Caco-2 (cell line): ENCODE results near the gene CASP7. TPM values are rescaled to one million over a fixed set of nuclear protein-coding genes. Genes with fewer than 3 reads are reported as not detected.

Source experiments
- BruUV-seq: library from RNA; stranded (reverse); fragments of 400-500 nt; replicated peaks from 2 replicates; lab custom pipeline; 2021; lab: Mats Ljungman, UMichigan
- CTCF ChIA-PET: fragments of 300-600 bp; sonication (Branson Sonifier 250); formaldehyde crosslinking; loops from one replicate; lab custom pipeline; 2022; ENCODE audit warnings: antibody characterized with exemption; lab: Charles Lee
- POLR2A ChIA-PET: fragments of 300-600 bp; sonication (Branson Sonifier 250); formaldehyde crosslinking; loops from one replicate; lab custom pipeline; 2022; ENCODE audit warnings: antibody characterized with exemption; lab: Charles Lee
- DNase-seq, 2 experiments: peaks; one replicate each; pipeline versions ENCODE4 v3.0.0 to v3.0.0-alpha.2; 2020 to 2022
- H3K27me3 ChIP-seq: replicated peaks from 2 replicates; pipeline ENCODE4 v1.6.0; 2011; ENCODE audit warnings: low read length; ENCODE audit not compliant: control insufficient read depth, insufficient read depth
- H3K36me3 ChIP-seq: 2 replicates; pipeline ENCODE4 v1.5.1; 2011; ENCODE audit warnings: low read length; ENCODE audit not compliant: control insufficient read depth, insufficient read depth
- H3K4me1 ChIP-seq: fragments of 250-450 bp; sonication (Bioruptor Pico); 2 replicates; pipeline ENCODE4 v1.5.1; 2020; ENCODE audit warnings: mild to moderate bottlenecking
- H3K4me3 ChIP-seq: 2 replicates; pipeline ENCODE4 v1.5.1; 2011; ENCODE audit warnings: low read depth, mild to moderate bottlenecking, control low read depth, low read length
- H3K9me3 ChIP-seq: fragments of 250-450 bp; sonication (Bioruptor Pico); 2 replicates; pipeline ENCODE4 v1.5.1; 2020; ENCODE audit warnings: mild to moderate bottlenecking, moderate library complexity
- H3K27ac Mint-ChIP-seq: one replicate; pipeline ENCODE4 v1.8.0; 2022; ENCODE audit warnings: mixed read lengths; ENCODE audit not compliant: unreplicated experiment
- H3K27me3 Mint-ChIP-seq: one replicate; pipeline ENCODE4 v1.8.0; 2022; ENCODE audit warnings: mixed read lengths; ENCODE audit not compliant: insufficient read depth, unreplicated experiment
- H3K36me3 Mint-ChIP-seq: one replicate; pipeline ENCODE4 v1.8.0; 2022; ENCODE audit warnings: mild to moderate bottlenecking, mixed read lengths; ENCODE audit not compliant: insufficient read depth, unreplicated experiment
- H3K4me1 Mint-ChIP-seq: one replicate; pipeline ENCODE4 v1.8.0; 2022; ENCODE audit warnings: low read depth, mixed read lengths; ENCODE audit not compliant: unreplicated experiment
- H3K4me3 Mint-ChIP-seq: one replicate; pipeline ENCODE4 v1.8.0; 2022; ENCODE audit warnings: mild to moderate bottlenecking, moderate library complexity, mixed read lengths; ENCODE audit not compliant: unreplicated experiment
- H3K9me3 Mint-ChIP-seq: one replicate; pipeline ENCODE4 v1.8.0; 2022; ENCODE audit warnings: mixed read lengths; ENCODE audit not compliant: unreplicated experiment
- CTCF ChIP-seq, 2 experiments: fragments of 200-600 bp in 1 of 2; IDR thresholded peaks; 1 replicate in 1 of 2; 2 replicates in 1 of 2; pipeline versions ENCODE4 v1.5.1 to v1.8.0; 2011 to 2022; ENCODE audit warnings: antibody characterized with exemption in 1 of 2, control low read depth in 1 of 2, inconsistent platforms in 1 of 2, low read depth in 1 of 2, low read length in 1 of 2, mild to moderate bottlenecking in 1 of 2, moderate library complexity in 1 of 2; ENCODE audit not compliant: insufficient read depth in 1 of 2, severe bottlenecking in 1 of 2, unreplicated experiment in 1 of 2
- intact Hi-C: fragments of 100-400 bp; cut with micrococcal nuclease; formaldehyde crosslinking; loops from one replicate; pipeline ENCODE4 v1.10.0; 2022; ENCODE audit not compliant: unreplicated experiment
- total RNA-seq: library from RNA; stranded (reverse); gene quantifications from 2 replicates; pipeline ENCODE4 v1.2.3, GENCODE V29; 2022

Gene CASP7
- total RNA-seq, 1 experiment from 2014 or later: 23.9 TPM

- POLR2A ChIA-PET: no interaction called here
- peaks cover 16% of the 10 kb centered on the region for H3K4me1 ChIP-seq
- intact Hi-C loops: no loop called here
- TF ChIP-seq CTCF (IDR thresholded peaks at IDR 0.05; ENCODE audit: insufficient read depth in 1 of 2, low read depth in 1 of 2, low read length in 1 of 2, severe bottlenecking in 1 of 2, unreplicated experiment in 1 of 2): no peak
- no peaks in the 10 kb centered on the region for H3K27me3 ChIP-seq
- H3K4me3 Mint-ChIP-seq: no peak overlapping the region
- no TSS peak for BruUV-seq
- H3K9me3 Mint-ChIP-seq: peaks cover 4% of the 10 kb centered on the region
- H3K9me3 ChIP-seq: no peaks in the 10 kb centered on the region
- no peaks in the 10 kb centered on the region for H3K27me3 Mint-ChIP-seq
- H3K27ac Mint-ChIP-seq: no peak overlapping the region
- no peaks in the 10 kb centered on the region for H3K36me3 Mint-ChIP-seq
- H3K4me3 ChIP-seq: no peak overlapping the region
- no peak for DNase-seq
- CTCF ChIA-PET: no interaction called here
- peaks cover 7% of the 10 kb centered on the region for H3K4me1 Mint-ChIP-seq
- no peaks in the 10 kb centered on the region for H3K36me3 ChIP-seq
Measured at GRCh38 chr10:113752553-113752952, 72.8 kb downstream of the CASP7 start.

- H3K4me3 Mint-ChIP-seq: no peak overlapping the region
- no peaks in the 10 kb centered on the region for H3K36me3 Mint-ChIP-seq
- BruUV-seq: no TSS peak
- Histone ChIP-seq H3K9me3 (no peaks in the 10 kb centered on the region), H3K36me3 (no peaks in the 10 kb centered on the region), H3K27me3 (no peaks in the 10 kb centered on the region), H3K4me1 (peaks cover 16% of the 10 kb centered on the region), H3K4me3 (no peak overlapping the region)
- POLR2A ChIA-PET: no interaction called here
- no peak for TF ChIP-seq CTCF (IDR thresholded peaks at IDR 0.05; ENCODE audit: insufficient read depth in 1 of 2, low read depth in 1 of 2, low read length in 1 of 2, severe bottlenecking in 1 of 2, unreplicated experiment in 1 of 2)
- no peaks in the 10 kb centered on the region for H3K27me3 Mint-ChIP-seq
- intact Hi-C loops: no loop called here
- CTCF ChIA-PET: no interaction called here
- H3K9me3 Mint-ChIP-seq: no peaks in the 10 kb centered on the region
- no peak overlapping the region for H3K27ac Mint-ChIP-seq
- H3K4me1 Mint-ChIP-seq: peaks cover 7% of the 10 kb centered on the region
- no peak for DNase-seq
Measured at GRCh38 chr10:113753020-113753692, 73.4 kb downstream of the CASP7 start.

- BruUV-seq: no TSS peak
- Mint-ChIP-seq H3K4me1 (peaks cover 7% of the 10 kb centered on the region), H3K36me3 (no peaks in the 10 kb centered on the region), H3K4me3 (no peak overlapping the region), H3K27me3 (no peaks in the 10 kb centered on the region), H3K27ac (no peak overlapping the region), H3K9me3 (no peaks in the 10 kb centered on the region)
- intact Hi-C loops: no loop called here
- Histone ChIP-seq H3K4me1 (peaks cover 16% of the 10 kb centered on the region), H3K9me3 (no peaks in the 10 kb centered on the region), H3K4me3 (no peak overlapping the region), H3K27me3 (no peaks in the 10 kb centered on the region), H3K36me3 (no peaks in the 10 kb centered on the region)
- no peak for TF ChIP-seq CTCF (IDR thresholded peaks at IDR 0.05; ENCODE audit: insufficient read depth in 1 of 2, low read depth in 1 of 2, low read length in 1 of 2, severe bottlenecking in 1 of 2, unreplicated experiment in 1 of 2)
- CTCF ChIA-PET: interaction anchor here (0.6 kb wide), 1 partner anchor 1065 kb away, joined by 3 read pairs; no protein-coding TSS in a partner anchor
- DNase-seq: no peak
- POLR2A ChIA-PET: no interaction called here
Measured at GRCh38 chr10:113754125-113754524, 74.4 kb downstream of the CASP7 start.
